Measurements from ENCODE around the gene CAPN13.
A peak's percentile ranks its signal among the peaks of the same experiment; 100 is the strongest.

The CAPN13 gene

DNA sequence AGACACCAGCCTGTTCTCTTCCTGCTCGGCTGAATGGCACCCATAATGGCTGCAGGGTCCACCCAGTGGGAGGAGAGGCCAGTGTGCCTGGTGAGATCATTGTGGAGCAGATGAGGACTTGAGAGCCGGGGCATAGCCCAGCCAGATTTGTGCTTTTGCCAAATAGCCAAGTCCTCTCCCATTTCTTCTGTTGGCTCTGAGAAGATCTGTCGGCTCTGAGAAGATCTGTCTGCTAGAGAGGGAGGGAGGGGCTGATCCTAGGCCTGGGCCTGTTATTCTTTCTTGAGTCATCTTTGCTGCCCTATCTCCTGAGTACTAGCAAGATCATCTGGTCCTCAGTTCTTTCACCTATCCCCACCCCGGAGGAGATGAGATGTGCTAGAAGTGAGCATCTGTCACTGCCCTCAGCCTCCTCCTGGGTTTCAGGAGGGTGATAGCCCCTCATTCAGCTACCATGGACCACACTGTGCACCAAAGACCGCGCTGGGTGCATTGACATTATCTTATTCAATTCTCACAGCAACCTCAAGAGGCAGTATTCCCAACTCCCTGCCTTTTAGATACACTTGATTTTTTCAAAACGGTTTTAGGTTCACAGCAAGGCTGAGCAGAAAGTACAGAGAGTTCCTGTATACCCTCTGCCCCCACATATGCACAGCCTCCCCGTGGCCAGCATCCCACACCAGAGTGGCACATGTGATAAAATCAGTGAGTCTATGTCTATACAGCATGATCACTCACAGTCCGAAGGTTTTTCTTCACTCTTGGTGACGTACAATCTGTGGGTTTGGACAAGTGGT, 98.6 kb downstream of the CAPN13 start:
- H2AFZ ChIP-seq (ENCODE audit: low read length) = no peak overlapping the region
- no peak overlapping the region for H3K27ac ChIP-seq (ENCODE audit: low read depth, low read length, poor library complexity, severe bottlenecking)
- H3K27me3 ChIP-seq (ENCODE audit: insufficient read depth, low read length) = no peaks in the 10 kb centered on the region; the same call in 1 of the 2 replicates
- no peaks in the 10 kb centered on the region for H3F3A ChIP-seq (ENCODE audit: insufficient read depth, low read length)
- H3K4me1 ChIP-seq (ENCODE audit: insufficient read depth, low read length, severe bottlenecking) = no peaks in the 10 kb centered on the region
- H3K36me3 ChIP-seq (ENCODE audit: insufficient read depth, low read length) = no peaks in the 10 kb centered on the region
- H3K9me3 ChIP-seq (ENCODE audit: low read length) = no peaks in the 10 kb centered on the region
- no peak overlapping the region for H3K9ac ChIP-seq (ENCODE audit: low read length)
- TF ChIP-seq EZH2 (IDR thresholded peaks at IDR 0.05; ENCODE audit: borderline replicate concordance, low read length) = no peak
- TF ChIP-seq, protein P1, sequence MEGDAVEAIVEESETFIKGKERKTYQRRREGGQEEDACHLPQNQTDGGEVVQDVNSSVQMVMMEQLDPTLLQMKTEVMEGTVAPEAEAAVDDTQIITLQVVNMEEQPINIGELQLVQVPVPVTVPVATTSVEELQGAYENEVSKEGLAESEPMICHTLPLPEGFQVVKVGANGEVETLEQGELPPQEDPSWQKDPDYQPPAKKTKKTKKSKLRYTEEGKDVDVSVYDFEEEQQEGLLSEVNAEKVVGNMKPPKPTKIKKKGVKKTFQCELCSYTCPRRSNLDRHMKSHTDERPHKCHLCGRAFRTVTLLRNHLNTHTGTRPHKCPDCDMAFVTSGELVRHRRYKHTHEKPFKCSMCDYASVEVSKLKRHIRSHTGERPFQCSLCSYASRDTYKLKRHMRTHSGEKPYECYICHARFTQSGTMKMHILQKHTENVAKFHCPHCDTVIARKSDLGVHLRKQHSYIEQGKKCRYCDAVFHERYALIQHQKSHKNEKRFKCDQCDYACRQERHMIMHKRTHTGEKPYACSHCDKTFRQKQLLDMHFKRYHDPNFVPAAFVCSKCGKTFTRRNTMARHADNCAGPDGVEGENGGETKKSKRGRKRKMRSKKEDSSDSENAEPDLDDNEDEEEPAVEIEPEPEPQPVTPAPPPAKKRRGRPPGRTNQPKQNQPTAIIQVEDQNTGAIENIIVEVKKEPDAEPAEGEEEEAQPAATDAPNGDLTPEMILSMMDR (IDR thresholded peaks at IDR 0.05; ENCODE audit: low read length) = peak; percentile 54
- H3K79me2 ChIP-seq (ENCODE audit: insufficient read depth, low read length) = no peaks in the 10 kb centered on the region
- no peak overlapping the region for H3K4me3 ChIP-seq (ENCODE audit: low read depth, low read length, poor library complexity, severe bottlenecking)
- no peak overlapping the region for H3K4me2 ChIP-seq (ENCODE audit: low read length)
- no peaks in the 10 kb centered on the region for H3K9me2 ChIP-seq (ENCODE audit: low read depth, low read length)
- no peaks in the 10 kb centered on the region for H4K20me1 ChIP-seq (ENCODE audit: insufficient read depth, low read length)

- no peaks in the 10 kb centered on the region; the same call in 1 of the 2 replicates for H3K27me3 ChIP-seq (ENCODE audit: insufficient read depth, low read length)
- no peak overlapping the region for H3K4me2 ChIP-seq (ENCODE audit: low read length)
- H3K4me1 ChIP-seq (ENCODE audit: insufficient read depth, low read length, severe bottlenecking) = no peaks in the 10 kb centered on the region
- H4K20me1 ChIP-seq (ENCODE audit: insufficient read depth, low read length) = no peaks in the 10 kb centered on the region
- no peak overlapping the region for H2AFZ ChIP-seq (ENCODE audit: low read length)
- no peaks in the 10 kb centered on the region for H3K79me2 ChIP-seq (ENCODE audit: insufficient read depth, low read length)
- H3F3A ChIP-seq (ENCODE audit: insufficient read depth, low read length) = no peaks in the 10 kb centered on the region
- no peak overlapping the region for H3K4me3 ChIP-seq (ENCODE audit: low read depth, low read length, poor library complexity, severe bottlenecking)
- H3K27ac ChIP-seq (ENCODE audit: low read depth, low read length, poor library complexity, severe bottlenecking) = no peak overlapping the region
- H3K9me2 ChIP-seq (ENCODE audit: low read depth, low read length) = no peaks in the 10 kb centered on the region
- H3K9me3 ChIP-seq (ENCODE audit: low read length) = peaks cover 7% of the 10 kb centered on the region
- no peaks in the 10 kb centered on the region for H3K36me3 ChIP-seq (ENCODE audit: insufficient read depth, low read length)
- H3K9ac ChIP-seq (ENCODE audit: low read length) = no peak overlapping the region
- TF ChIP-seq EZH2 (IDR thresholded peaks at IDR 0.05; ENCODE audit: borderline replicate concordance, low read length) = no peak
- TF ChIP-seq, protein P1 (IDR thresholded peaks at IDR 0.05; ENCODE audit: low read length) = no peak
Measured at GRCh38 chr2:30707304-30707903, 99.8 kb downstream of the CAPN13 start.

GRCh38 chr2:30706534-30707303, 100.5 kb downstream of the CAPN13 start:
- no peak for TF ChIP-seq EZH2 (IDR thresholded peaks at IDR 0.05; ENCODE audit: borderline replicate concordance, low read length)
- TF ChIP-seq, protein P1 (IDR thresholded peaks at IDR 0.05; ENCODE audit: low read length) = peak; percentile 77
- Histone ChIP-seq H3K9me2 (ENCODE audit: low read depth, low read length) (no peaks in the 10 kb centered on the region), H3K79me2 (ENCODE audit: insufficient read depth, low read length) (no peaks in the 10 kb centered on the region)

More at GRCh38 chr2:30706534-30707303, 100.5 kb downstream of the CAPN13 start:
- Histone ChIP-seq H3K9me3 (ENCODE audit: low read length) (peaks cover 11% of the 10 kb centered on the region), H2AFZ (ENCODE audit: low read length) (no peak overlapping the region), H3K27me3 (ENCODE audit: insufficient read depth, low read length) (no peaks in the 10 kb centered on the region; the same call in 1 of the 2 replicates), H3K36me3 (ENCODE audit: insufficient read depth, low read length) (no peaks in the 10 kb centered on the region), H3K4me1 (ENCODE audit: insufficient read depth, low read length, severe bottlenecking) (no peaks in the 10 kb centered on the region), H3K27ac (ENCODE audit: low read depth, low read length, poor library complexity, severe bottlenecking) (no peak overlapping the region), H3K4me3 (ENCODE audit: low read depth, low read length, poor library complexity, severe bottlenecking) (no peak overlapping the region), H3K9ac (ENCODE audit: low read length) (no peak overlapping the region), H3F3A (ENCODE audit: insufficient read depth, low read length) (no peaks in the 10 kb centered on the region), H3K4me2 (ENCODE audit: low read length) (no peak overlapping the region), H4K20me1 (ENCODE audit: insufficient read depth, low read length) (no peaks in the 10 kb centered on the region)
